ENCODE measurements around the gene PCK2. TPM values are rescaled to one million over a fixed set of nuclear protein-coding genes. Genes with fewer than 3 reads are reported as not detected.

Gene PCK2
- total and polyA plus RNA-seq, 8 donors = 12.9 to 61.3 (median 16.6) TPM

DNA sequence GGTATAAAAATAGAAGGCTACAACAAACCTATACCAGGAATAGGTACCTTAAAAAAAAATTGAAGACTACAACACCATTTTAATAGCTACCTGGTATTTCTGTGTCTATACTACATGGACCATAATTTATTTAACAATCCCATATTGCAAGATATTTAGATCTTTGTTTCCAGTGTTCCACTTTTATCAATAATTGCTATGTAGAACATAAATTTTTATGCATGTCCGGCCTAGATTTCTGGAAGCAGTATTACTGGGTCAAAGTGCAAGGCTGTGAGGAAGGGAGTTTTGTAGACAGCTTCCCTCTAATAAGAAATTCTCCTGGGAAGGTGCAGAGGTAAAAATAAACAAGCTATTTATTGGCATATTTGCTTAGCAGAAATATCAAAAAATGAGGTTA lies 16.4 kb downstream of the PCK2 start:
- no peaks in the 10 kb centered on the region for H3K36me3 ChIP-seq
- intact Hi-C loops (cut with DNase I) = no loop called here
- no peaks in the 10 kb centered on the region for H3K27me3 ChIP-seq
- H3K4me1 ChIP-seq = peaks cover 2 to 24% of the 10 kb centered on the region in 2 donors
- no peak for DNase-seq
- ATAC-seq = no peak
- H3K4me3 ChIP-seq = no peak overlapping the region
- TF ChIP-seq CTCF (IDR thresholded peaks at IDR 0.05) = no peak
- H3K27ac ChIP-seq = no peak overlapping the region
- H3K9me3 ChIP-seq = no peaks in the 10 kb centered on the region

GRCh38 chr14:24113379-24113800 lies 19.3 kb downstream of the PCK2 start:
- no peaks in the 10 kb centered on the region for H3K9me3 ChIP-seq
- H3K4me3 ChIP-seq = peak overlapping the region; percentile 60 to 88
- H3K27me3 ChIP-seq = no peaks in the 10 kb centered on the region
- DNase-seq (no peak), ATAC-seq (peak; percentile 0)
- intact Hi-C loops (cut with DNase I) = no loop called here
- peaks cover 0 to 16% of the 10 kb centered on the region in 2 donors for H3K36me3 ChIP-seq
- peak overlapping the region; percentile 99 to 100 for H3K27ac ChIP-seq
- peaks cover 6 to 40% of the 10 kb centered on the region in 2 donors for H3K4me1 ChIP-seq
- TF ChIP-seq CTCF (IDR thresholded peaks at IDR 0.05) = no peak

GRCh38 chr14:24113801-24114531 lies 19.9 kb downstream of the PCK2 start:
- ATAC-seq (peak; percentile 42), DNase-seq (peak in 3 of 4 donors; percentile 89 to 94 (median 90))
- Histone ChIP-seq H3K4me3 (peak overlapping the region; percentile 60 to 88), H3K9me3 (no peaks in the 10 kb centered on the region), H3K27ac (peak overlapping the region; percentile 99 to 100), H3K27me3 (no peaks in the 10 kb centered on the region), H3K36me3 (peaks cover 0 to 21% of the 10 kb centered on the region in 2 donors), H3K4me1 (peaks cover 6 to 35% of the 10 kb centered on the region in 2 donors)
- no peak for TF ChIP-seq CTCF (IDR thresholded peaks at IDR 0.05)
- intact Hi-C loops (cut with DNase I) = no loop called here

DNA sequence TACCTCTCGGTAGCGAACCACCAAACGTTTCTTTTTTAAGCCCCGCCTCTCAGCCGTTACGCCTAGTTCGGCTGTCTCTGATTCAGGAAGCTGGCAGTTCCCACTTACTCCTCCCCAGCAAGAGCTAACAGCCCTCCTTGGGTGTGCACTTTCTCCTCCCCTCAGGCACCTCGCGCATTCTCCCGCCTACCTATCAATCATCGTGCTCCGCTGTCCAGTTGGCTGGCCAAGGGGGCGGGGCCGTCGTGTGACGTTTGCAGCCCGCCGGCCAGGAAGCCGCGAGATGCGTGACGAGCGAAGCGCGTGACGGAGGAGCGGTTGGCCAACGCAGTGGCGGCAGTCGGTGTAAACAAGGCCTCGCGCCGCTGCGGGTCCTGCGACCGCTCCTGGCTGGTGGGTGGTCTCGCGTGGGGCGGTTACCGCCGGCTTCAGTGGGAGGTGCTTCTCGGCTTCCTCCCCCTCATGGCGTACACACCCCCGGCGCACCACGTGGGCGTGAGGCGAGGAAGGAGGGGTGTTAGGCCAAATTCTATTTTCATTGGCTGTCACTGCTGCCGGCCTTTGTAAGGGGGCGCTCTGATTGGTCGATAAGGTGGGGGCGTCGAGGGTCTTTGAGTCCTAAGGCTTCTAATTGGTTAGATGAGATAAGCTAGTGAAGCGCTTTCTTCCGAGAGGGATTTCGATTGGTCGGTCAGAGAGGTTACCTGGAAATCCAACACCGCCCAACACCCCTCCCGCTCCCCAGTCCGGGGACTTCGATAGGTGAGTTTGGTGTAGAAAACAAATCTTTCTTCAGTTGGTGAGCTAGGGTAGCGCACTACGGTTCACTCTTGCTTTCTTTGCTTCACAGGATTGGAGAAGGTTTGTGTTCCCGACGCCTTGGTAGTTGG lies 20.7 kb downstream of the PCK2 start, which contains the start of the genes DCAF11 and NRL:
DCAF11 (plus strand) TSS at position 246 of the 890 bp plus-strand sequence. CDS start 818 bp downstream, outside the sequence.
NRL (minus strand) TSS at position 418 of the 890 bp plus-strand sequence. CDS start 32,101 bp downstream, outside the sequence.
- H3K4me1 ChIP-seq = peaks cover 6 to 30% of the 10 kb centered on the region in 2 donors
- intact Hi-C loops (cut with DNase I) = no loop called here
- H3K27ac ChIP-seq = peak within 1 kb of the TSS; percentile 99 to 100
- H3K9me3 ChIP-seq = no peaks in the 10 kb centered on the region
- TF ChIP-seq CTCF (IDR thresholded peaks at IDR 0.05) = no peak
- peak within 1 kb of the TSS; percentile 60 to 88 for H3K4me3 ChIP-seq
- peaks cover 0 to 29% of the 10 kb centered on the region in 2 donors for H3K36me3 ChIP-seq
- DNase-seq (peak; percentile 97 to 100 (median 99)), ATAC-seq (peak; percentile 93)
- no peaks in the 10 kb centered on the region for H3K27me3 ChIP-seq

Data from left lung (tissue), 10 donors.